Osteoblast (primary cell): ENCODE measurements around the gene ARHGAP6. TPM values are rescaled to one million over a fixed set of nuclear protein-coding genes. Genes with fewer than 3 reads are reported as not detected.

ENCODE experiments used
- DNase-seq: peaks from one replicate; pipeline ENCODE4 v3.0.0; 2011; ENCODE audit warnings: low spot score, mixed read lengths; ENCODE audit not compliant: insufficient read length; ENCODE audit errors: missing footprints
- H2AFZ ChIP-seq: 2 replicates; pipeline ENCODE4 v1.6.0; 2011; ENCODE audit warnings: mild to moderate bottlenecking, low read length
- H3K27ac ChIP-seq: 2 replicates; pipeline ENCODE4 v1.5.1; 2011; ENCODE audit warnings: mild to moderate bottlenecking, low read depth, low read length, moderate library complexity
- H3K27me3 ChIP-seq: 2 replicates; pipeline ENCODE4 v1.6.0; 2012; ENCODE audit warnings: mild to moderate bottlenecking, control low read depth, inconsistent platforms, low read length, moderate library complexity; ENCODE audit not compliant: insufficient read depth
- H3K36me3 ChIP-seq: 2 replicates; pipeline ENCODE4 v1.5.1; 2011; ENCODE audit warnings: mild to moderate bottlenecking, low read length, control low read depth, moderate library complexity; ENCODE audit not compliant: insufficient read depth
- H3K4me1 ChIP-seq: 2 replicates; pipeline ENCODE4 v1.5.1; 2011; ENCODE audit warnings: mild to moderate bottlenecking, low read length, control low read depth, moderate library complexity; ENCODE audit not compliant: insufficient read depth
- H3K4me2 ChIP-seq: 2 replicates; pipeline ENCODE4 v1.6.0; 2011; ENCODE audit warnings: mild to moderate bottlenecking, low read length; ENCODE audit not compliant: insufficient read depth
- H3K4me3 ChIP-seq: fragments of 200-600 bp; sonication (generic); 3 replicates; pipeline ENCODE4 v1.5.1; 2012; ENCODE audit warnings: mild to moderate bottlenecking, low read length, inconsistent platforms; ENCODE audit not compliant: insufficient read depth
- H3K79me2 ChIP-seq: 2 replicates; pipeline ENCODE4 v1.6.0; 2012; ENCODE audit warnings: mild to moderate bottlenecking, low read length, control low read depth, inconsistent platforms; ENCODE audit not compliant: insufficient read depth
- H3K9me3 ChIP-seq: 2 replicates; pipeline ENCODE4 v1.5.1; 2011; ENCODE audit warnings: low read depth, low read length, control low read depth
- H4K20me1 ChIP-seq: 2 replicates; pipeline ENCODE4 v1.6.0; 2012; ENCODE audit warnings: mild to moderate bottlenecking, low read length, control low read depth; ENCODE audit not compliant: insufficient read depth
- CTCF ChIP-seq: IDR thresholded peaks from 2 replicates; pipeline ENCODE4 v1.5.1; 2011; ENCODE audit warnings: mild to moderate bottlenecking, low read depth, low read length, moderate library complexity; ENCODE audit errors: extremely low read depth
- small RNA-seq: library from RNA; depleted of rRNA; stranded (forward); fragments of <200 nt; gene quantifications from one replicate; pipeline ENCODE3, GENCODE V24; 2012
- total RNA-seq: library from RNA; depleted of rRNA; stranded (reverse); fragments of >200 nt; gene quantifications from 2 replicates; pipeline ENCODE4 v1.2.3, GENCODE V29; 2012

The ARHGAP6 gene
- total RNA-seq, 1 donor = 2.2 TPM

GRCh38 chrX:11097933-11098332, 567.8 kb downstream of the ARHGAP6 start:
- H3K27me3 ChIP-seq = no peaks in the 10 kb centered on the region
- H3K4me2 ChIP-seq = no peak overlapping the region
- H3K79me2 ChIP-seq = no peaks in the 10 kb centered on the region
- no peak for TF ChIP-seq CTCF
- no peak overlapping the region for H2AFZ ChIP-seq
- H3K9me3 ChIP-seq = no peaks in the 10 kb centered on the region
- H4K20me1 ChIP-seq = no peaks in the 10 kb centered on the region
- H3K4me1 ChIP-seq = peaks cover 10% of the 10 kb centered on the region
- H3K27ac ChIP-seq = no peak overlapping the region
- H3K36me3 ChIP-seq = no peaks in the 10 kb centered on the region
- no peak for DNase-seq
- no peak overlapping the region for H3K4me3 ChIP-seq

- Histone ChIP-seq H2AFZ (no peak overlapping the region), H3K79me2 (no peaks in the 10 kb centered on the region), H3K27ac (no peak overlapping the region), H3K27me3 (no peaks in the 10 kb centered on the region), H3K4me3 (no peak overlapping the region), H3K4me2 (no peak overlapping the region), H4K20me1 (no peaks in the 10 kb centered on the region), H3K36me3 (no peaks in the 10 kb centered on the region), H3K4me1 (no peaks in the 10 kb centered on the region), H3K9me3 (no peaks in the 10 kb centered on the region)
- no peak for DNase-seq
- TF ChIP-seq CTCF = no peak
Measured at GRCh38 chrX:11089802-11090201, 575.9 kb downstream of the ARHGAP6 start.

Small RNA genes lying within 50 kb of the gene (small RNA-seq; reads per million reads assigned to genes)
- gene MIR548AX (not detected), gene RF00019 (not detected), gene RF02271 (not detected)

Other genes starting within 250 kb of the ARHGAP6 start
- 24.5 and 26.4 TPM in 2 replicates for gene MSL3, start 92.3 kb upstream of the ARHGAP6 start, total RNA-seq